ENCODE measurements around the gene SFSWAP.
"Not testable (repeated sequence)": the region's sequence is repeated elsewhere in the genome, so short reads cannot be mapped to it uniquely, and the experiment has no call there.

Gene SFSWAP

GRCh38 chr12:131703161-131703560 is 7.7 kb upstream of the SFSWAP start:
- DNase-seq = no peak

GRCh38 chr12:131704509-131704908 is 6.4 kb upstream of the SFSWAP start:
- no peak for DNase-seq

- DNase-seq = not testable (repeated sequence)
These were observed 4.2 kb upstream of the SFSWAP start for GRCh38 chr12:131706709-131707108.

GRCh38 chr12:131709226-131709625 is 1.7 kb upstream of the SFSWAP start:
- no peak for DNase-seq

- DNase-seq = peak in 1 of 2 experiments; percentile 28
These were observed 788 bp downstream of the SFSWAP start for GRCh38 chr12:131711551-131712205.

- peak in 1 of 2 experiments; percentile 4 for DNase-seq
These were observed 2.5 kb downstream of the SFSWAP start for GRCh38 chr12:131713349-131713748.

- DNase-seq = no peak
These were observed 3.9 kb downstream of the SFSWAP start for GRCh38 chr12:131714759-131715158.

GRCh38 chr12:131716282-131716681 is 5.4 kb downstream of the SFSWAP start:
- DNase-seq = no peak

GRCh38 chr12:131720241-131720640 is 9.4 kb downstream of the SFSWAP start:
- DNase-seq = no peak

GRCh38 chr12:131720921-131721320 is 10.0 kb downstream of the SFSWAP start:
- DNase-seq = no peak

- DNase-seq = no peak
These were observed 10.7 kb downstream of the SFSWAP start for GRCh38 chr12:131721548-131721947.

GRCh38 chr12:131723532-131723931 is 12.6 kb downstream of the SFSWAP start:
- no peak for DNase-seq

GRCh38 chr12:131724534-131724933 is 13.6 kb downstream of the SFSWAP start:
- no peak for DNase-seq

GRCh38 chr12:131725503-131725902 is 14.6 kb downstream of the SFSWAP start:
- DNase-seq = no peak

- DNase-seq = no peak
These were observed 17.8 kb downstream of the SFSWAP start for GRCh38 chr12:131728720-131729119.

GRCh38 chr12:131729254-131729955 is 18.5 kb downstream of the SFSWAP start:
- DNase-seq = no peak

GRCh38 chr12:131732996-131733615 is 22.2 kb downstream of the SFSWAP start:
- DNase-seq = no peak

- DNase-seq = no peak
These were observed 23.0 kb downstream of the SFSWAP start for GRCh38 chr12:131733874-131734273.

- DNase-seq = no peak
These were observed 23.7 kb downstream of the SFSWAP start for GRCh38 chr12:131734336-131735152.

GRCh38 chr12:131735153-131735456 is 24.2 kb downstream of the SFSWAP start:
- no peak for DNase-seq

- DNase-seq = no peak
These were observed 24.9 kb downstream of the SFSWAP start for GRCh38 chr12:131735476-131736445.

- no peak for DNase-seq
These were observed 25.7 kb downstream of the SFSWAP start for GRCh38 chr12:131736446-131737149.
